ENCODE data around the gene GTPBP10.

The GTPBP10 gene

GRCh38 chr7:90430614-90431460 lies 84.3 kb downstream of the GTPBP10 start:
- DNase-seq (ENCODE audit: low read depth in 1 of 2, low spot score in 1 of 2), result no peak

GRCh38 chr7:90432752-90433151 lies 86.2 kb downstream of the GTPBP10 start:
- no peak for DNase-seq (ENCODE audit: low read depth in 1 of 2, low spot score in 1 of 2)

DNA sequence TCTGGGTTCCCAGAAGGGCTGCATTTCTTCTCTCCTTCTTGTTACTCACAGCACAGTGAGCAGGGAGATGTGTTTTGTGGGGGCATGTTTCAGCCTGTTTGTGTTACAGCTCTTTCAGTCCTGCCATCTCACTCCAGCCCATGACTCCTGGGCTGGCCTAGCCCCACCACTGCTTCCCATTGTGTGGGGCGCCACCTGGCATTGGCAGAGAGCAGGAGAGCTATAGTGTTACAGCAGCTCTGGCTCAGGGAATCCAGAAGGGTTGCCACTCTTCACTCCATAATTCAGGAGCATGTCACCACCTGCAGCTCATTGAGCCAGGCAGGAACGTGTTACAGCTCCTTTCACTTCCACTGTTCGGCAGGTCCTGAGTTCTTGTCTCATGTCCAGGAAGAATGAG lies 86.7 kb downstream of the GTPBP10 start:
- no peak for DNase-seq (ENCODE audit: low read depth in 1 of 2, low spot score in 1 of 2)
